ENCODE results near the gene OR5B12.

DNA sequence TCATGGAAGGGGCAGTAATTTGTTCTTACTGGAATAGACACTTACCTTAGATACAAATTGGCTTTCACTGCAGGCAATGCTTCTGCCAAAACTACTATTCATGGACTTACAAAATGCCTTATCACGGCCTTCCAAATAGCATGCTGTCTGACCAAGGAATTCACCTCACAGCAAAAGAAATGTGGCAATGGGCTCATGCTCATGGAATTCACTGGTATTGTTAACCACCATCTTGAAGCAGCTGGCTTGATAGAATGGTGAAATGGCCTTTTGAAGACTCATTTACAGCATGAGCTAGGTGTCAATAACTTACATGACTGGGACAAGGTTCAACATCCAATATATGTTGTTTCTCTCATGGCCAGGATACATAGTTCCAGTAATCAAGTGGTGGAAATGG lies 43.9 kb upstream of the OR5B12 start:
- no peak for TF ChIP-seq SIN3A (IDR thresholded peaks at IDR 0.05; ENCODE audit: borderline replicate concordance, insufficient read depth, low read depth, low read length)
- TF ChIP-seq, protein P1, sequence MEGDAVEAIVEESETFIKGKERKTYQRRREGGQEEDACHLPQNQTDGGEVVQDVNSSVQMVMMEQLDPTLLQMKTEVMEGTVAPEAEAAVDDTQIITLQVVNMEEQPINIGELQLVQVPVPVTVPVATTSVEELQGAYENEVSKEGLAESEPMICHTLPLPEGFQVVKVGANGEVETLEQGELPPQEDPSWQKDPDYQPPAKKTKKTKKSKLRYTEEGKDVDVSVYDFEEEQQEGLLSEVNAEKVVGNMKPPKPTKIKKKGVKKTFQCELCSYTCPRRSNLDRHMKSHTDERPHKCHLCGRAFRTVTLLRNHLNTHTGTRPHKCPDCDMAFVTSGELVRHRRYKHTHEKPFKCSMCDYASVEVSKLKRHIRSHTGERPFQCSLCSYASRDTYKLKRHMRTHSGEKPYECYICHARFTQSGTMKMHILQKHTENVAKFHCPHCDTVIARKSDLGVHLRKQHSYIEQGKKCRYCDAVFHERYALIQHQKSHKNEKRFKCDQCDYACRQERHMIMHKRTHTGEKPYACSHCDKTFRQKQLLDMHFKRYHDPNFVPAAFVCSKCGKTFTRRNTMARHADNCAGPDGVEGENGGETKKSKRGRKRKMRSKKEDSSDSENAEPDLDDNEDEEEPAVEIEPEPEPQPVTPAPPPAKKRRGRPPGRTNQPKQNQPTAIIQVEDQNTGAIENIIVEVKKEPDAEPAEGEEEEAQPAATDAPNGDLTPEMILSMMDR (IDR thresholded peaks at IDR 0.05), result no peak
- no peak for TF ChIP-seq POLR2AphosphoS5 (IDR thresholded peaks at IDR 0.05; ENCODE audit: low read depth, low read length)
- TF ChIP-seq, protein P2, sequence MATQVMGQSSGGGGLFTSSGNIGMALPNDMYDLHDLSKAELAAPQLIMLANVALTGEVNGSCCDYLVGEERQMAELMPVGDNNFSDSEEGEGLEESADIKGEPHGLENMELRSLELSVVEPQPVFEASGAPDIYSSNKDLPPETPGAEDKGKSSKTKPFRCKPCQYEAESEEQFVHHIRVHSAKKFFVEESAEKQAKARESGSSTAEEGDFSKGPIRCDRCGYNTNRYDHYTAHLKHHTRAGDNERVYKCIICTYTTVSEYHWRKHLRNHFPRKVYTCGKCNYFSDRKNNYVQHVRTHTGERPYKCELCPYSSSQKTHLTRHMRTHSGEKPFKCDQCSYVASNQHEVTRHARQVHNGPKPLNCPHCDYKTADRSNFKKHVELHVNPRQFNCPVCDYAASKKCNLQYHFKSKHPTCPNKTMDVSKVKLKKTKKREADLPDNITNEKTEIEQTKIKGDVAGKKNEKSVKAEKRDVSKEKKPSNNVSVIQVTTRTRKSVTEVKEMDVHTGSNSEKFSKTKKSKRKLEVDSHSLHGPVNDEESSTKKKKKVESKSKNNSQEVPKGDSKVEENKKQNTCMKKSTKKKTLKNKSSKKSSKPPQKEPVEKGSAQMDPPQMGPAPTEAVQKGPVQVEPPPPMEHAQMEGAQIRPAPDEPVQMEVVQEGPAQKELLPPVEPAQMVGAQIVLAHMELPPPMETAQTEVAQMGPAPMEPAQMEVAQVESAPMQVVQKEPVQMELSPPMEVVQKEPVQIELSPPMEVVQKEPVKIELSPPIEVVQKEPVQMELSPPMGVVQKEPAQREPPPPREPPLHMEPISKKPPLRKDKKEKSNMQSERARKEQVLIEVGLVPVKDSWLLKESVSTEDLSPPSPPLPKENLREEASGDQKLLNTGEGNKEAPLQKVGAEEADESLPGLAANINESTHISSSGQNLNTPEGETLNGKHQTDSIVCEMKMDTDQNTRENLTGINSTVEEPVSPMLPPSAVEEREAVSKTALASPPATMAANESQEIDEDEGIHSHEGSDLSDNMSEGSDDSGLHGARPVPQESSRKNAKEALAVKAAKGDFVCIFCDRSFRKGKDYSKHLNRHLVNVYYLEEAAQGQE (IDR thresholded peaks at IDR 0.05; ENCODE audit: insufficient read depth in 1 of 2, low read depth in 2 of 2, low read length in 1 of 2), result no peak

Measured in Panc1 (cell line).